Loucy (cell line): ENCODE data around the gene LCN10.
"Not testable (repeated sequence)": the region's sequence is repeated elsewhere in the genome, so short reads cannot be mapped to it uniquely, and the experiment has no call there.

Experiments used
- H2AFZ ChIP-seq: fragments of 200-600 bp; sonication (generic); 2 replicates; pipeline ENCODE4 v1.6.0; 2016; ENCODE audit warnings: antibody characterized with exemption, mild to moderate bottlenecking, low read length, moderate library complexity
- H3F3A ChIP-seq: fragments of 200-600 bp; 2 replicates; pipeline ENCODE4 v1.6.0; 2016; ENCODE audit warnings: antibody characterized with exemption, low read depth, mild to moderate bottlenecking
- H3K27me3 ChIP-seq: fragments of 200-600 bp; sonication (generic); 2 replicates; pipeline ENCODE4 v1.6.1; 2014; ENCODE audit warnings: low read length, mild to moderate bottlenecking; ENCODE audit not compliant: insufficient read depth, poor library complexity, severe bottlenecking
- H3K36me3 ChIP-seq: fragments of 200-600 bp; sonication (generic); 2 replicates; pipeline ENCODE4 v1.6.1; 2016; ENCODE audit warnings: low read length; ENCODE audit not compliant: insufficient read depth
- H3K4me1 ChIP-seq: fragments of 200-600 bp; sonication (generic); 2 replicates; pipeline ENCODE4 v1.5.1; 2014; ENCODE audit warnings: low read length, mild to moderate bottlenecking; ENCODE audit not compliant: insufficient read depth, poor library complexity, severe bottlenecking
- H3K4me2 ChIP-seq: fragments of 200-600 bp; sonication (generic); 2 replicates; pipeline ENCODE4 v1.6.0; 2014; ENCODE audit warnings: antibody characterized with exemption, low read length, low read depth, mild to moderate bottlenecking; ENCODE audit not compliant: poor library complexity, severe bottlenecking
- H3K4me3 ChIP-seq: fragments of 200-600 bp; sonication (generic); 2 replicates; pipeline ENCODE4 v1.5.1; 2014; ENCODE audit warnings: low read length, mild to moderate bottlenecking, mixed read lengths; ENCODE audit not compliant: poor library complexity, severe bottlenecking
- H3K79me2 ChIP-seq: fragments of 200-600 bp; sonication (generic); 2 replicates; pipeline ENCODE4 v1.6.1; 2014; ENCODE audit warnings: low read length; ENCODE audit not compliant: insufficient read depth
- H3K9ac ChIP-seq: fragments of 200-600 bp; sonication (generic); 2 replicates; pipeline ENCODE4 v1.6.0; 2014; ENCODE audit warnings: mild to moderate bottlenecking, low read depth, low read length, moderate library complexity; ENCODE audit not compliant: poor library complexity, severe bottlenecking
- H3K9me2 ChIP-seq: fragments of 200-600 bp; sonication (generic); replicated peaks from 2 replicates; pipeline ENCODE4 v1.6.1; 2016; ENCODE audit warnings: low read depth, low read length, mixed read lengths
- H3K9me3 ChIP-seq: fragments of 200-600 bp; sonication (generic); 2 replicates; pipeline ENCODE4 v1.6.1; 2014; ENCODE audit warnings: mild to moderate bottlenecking, antibody characterized with exemption, low read length, low read depth; ENCODE audit not compliant: insufficient read depth
- H4K20me1 ChIP-seq: fragments of 200-600 bp; sonication (generic); 2 replicates; pipeline ENCODE4 v1.6.0; 2014; ENCODE audit warnings: antibody characterized with exemption, low read length, mild to moderate bottlenecking; ENCODE audit not compliant: insufficient read depth, poor library complexity, severe bottlenecking
- EZH2phosphoT487 ChIP-seq: fragments of 200-600 bp; IDR thresholded peaks from 2 replicates; pipeline ENCODE4 v1.6.1; 2018; ENCODE audit warnings: antibody characterized with exemption, mild to moderate bottlenecking, moderate library complexity, borderline replicate concordance
- TF ChIP-seq, protein P1 (sequence below): fragments of 200-600 bp; sonication (generic); conservative IDR thresholded peaks from 2 replicates; pipeline ENCODE4 v1.5.1; 2014; ENCODE audit warnings: mild to moderate bottlenecking, antibody characterized with exemption, low read length

Gene LCN10

DNA sequence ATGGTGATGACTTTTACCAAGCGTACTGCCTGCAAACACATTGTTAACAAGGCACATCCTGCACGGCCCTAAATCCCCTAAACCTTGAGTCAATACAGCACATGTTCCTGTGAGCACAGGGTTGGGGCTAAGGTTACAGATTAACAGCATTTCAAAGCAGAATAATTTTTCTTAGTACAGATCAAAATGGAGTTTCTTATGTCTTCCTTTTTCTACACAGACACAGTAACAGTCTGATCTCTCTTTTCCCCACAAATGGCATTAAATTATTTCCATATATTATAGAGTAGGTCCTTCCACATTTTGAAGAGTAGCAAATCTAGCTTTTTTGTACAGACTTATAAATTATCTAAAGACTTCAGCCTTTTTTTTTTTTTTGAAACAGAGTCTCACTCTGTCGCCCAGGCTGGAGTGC is 46.8 kb upstream of the LCN10 start:
- H3F3A ChIP-seq: no peaks in the 10 kb centered on the region
- H3K79me2 ChIP-seq: no peaks in the 10 kb centered on the region; the same call in 1 of the 2 replicates
- peaks cover 9% of the 10 kb centered on the region for H4K20me1 ChIP-seq
- H3K9me3 ChIP-seq: no peaks in the 10 kb centered on the region
- H3K9ac ChIP-seq: no peak overlapping the region
- H2AFZ ChIP-seq: no peak overlapping the region
- H3K4me3 ChIP-seq: no peak overlapping the region
- no peaks in the 10 kb centered on the region for H3K9me2 ChIP-seq
- no peaks in the 10 kb centered on the region for H3K36me3 ChIP-seq
- no peaks in the 10 kb centered on the region for H3K27me3 ChIP-seq
- TF ChIP-seq, protein P1, sequence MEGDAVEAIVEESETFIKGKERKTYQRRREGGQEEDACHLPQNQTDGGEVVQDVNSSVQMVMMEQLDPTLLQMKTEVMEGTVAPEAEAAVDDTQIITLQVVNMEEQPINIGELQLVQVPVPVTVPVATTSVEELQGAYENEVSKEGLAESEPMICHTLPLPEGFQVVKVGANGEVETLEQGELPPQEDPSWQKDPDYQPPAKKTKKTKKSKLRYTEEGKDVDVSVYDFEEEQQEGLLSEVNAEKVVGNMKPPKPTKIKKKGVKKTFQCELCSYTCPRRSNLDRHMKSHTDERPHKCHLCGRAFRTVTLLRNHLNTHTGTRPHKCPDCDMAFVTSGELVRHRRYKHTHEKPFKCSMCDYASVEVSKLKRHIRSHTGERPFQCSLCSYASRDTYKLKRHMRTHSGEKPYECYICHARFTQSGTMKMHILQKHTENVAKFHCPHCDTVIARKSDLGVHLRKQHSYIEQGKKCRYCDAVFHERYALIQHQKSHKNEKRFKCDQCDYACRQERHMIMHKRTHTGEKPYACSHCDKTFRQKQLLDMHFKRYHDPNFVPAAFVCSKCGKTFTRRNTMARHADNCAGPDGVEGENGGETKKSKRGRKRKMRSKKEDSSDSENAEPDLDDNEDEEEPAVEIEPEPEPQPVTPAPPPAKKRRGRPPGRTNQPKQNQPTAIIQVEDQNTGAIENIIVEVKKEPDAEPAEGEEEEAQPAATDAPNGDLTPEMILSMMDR: no peak
- TF ChIP-seq EZH2phosphoT487: no peak
- H3K4me1 ChIP-seq: peaks cover 18% of the 10 kb centered on the region
- no peak overlapping the region for H3K4me2 ChIP-seq

DNA sequence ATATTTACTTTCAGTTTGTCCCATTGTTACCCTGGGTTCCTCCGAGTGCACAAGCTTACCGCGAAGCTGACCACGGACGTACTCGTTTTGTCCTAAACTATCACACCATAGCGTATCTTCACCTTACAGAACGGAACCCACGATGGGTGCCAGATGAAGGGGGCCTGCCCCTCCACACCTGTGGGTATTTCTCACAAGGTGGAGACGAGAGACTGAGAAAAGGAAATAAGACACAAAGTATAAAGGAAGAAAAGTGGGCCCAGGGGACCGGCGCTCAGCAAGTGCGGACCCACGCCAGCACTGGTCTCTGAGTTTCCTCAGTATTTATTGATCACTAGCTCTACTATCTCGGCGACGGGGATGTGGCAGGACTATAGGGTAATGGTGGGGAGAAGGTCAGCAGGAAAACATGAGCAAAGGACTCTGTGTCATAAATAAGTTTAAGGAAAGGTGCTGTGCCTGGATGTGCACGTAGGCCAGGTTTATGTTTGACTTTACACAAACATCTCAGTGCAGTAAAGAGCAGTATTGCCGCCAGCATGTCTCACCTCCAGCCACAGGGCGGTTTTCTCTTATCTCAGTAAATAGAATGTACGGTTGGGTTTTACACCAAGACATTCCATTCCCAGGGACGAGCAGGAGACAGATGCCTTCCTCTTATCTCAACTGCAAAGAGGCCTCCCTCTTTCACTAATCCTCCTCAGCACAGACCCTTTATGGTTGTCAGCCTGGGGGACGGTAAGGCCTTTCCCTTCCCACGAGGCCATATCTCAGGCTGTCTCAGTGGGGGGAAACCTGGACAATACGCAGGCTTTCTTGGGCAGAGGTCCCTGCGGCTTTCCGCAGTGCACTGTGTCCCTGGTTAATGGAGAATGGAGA is 46.1 kb upstream of the LCN10 start:
- H3K9me3 ChIP-seq, H2AFZ ChIP-seq, H3K9me2 ChIP-seq, H3K79me2 ChIP-seq, H3K27me3 ChIP-seq, H3K36me3 ChIP-seq, H4K20me1 ChIP-seq, H3F3A ChIP-seq: not testable (repeated sequence)
- peak overlapping the region; percentile 47 for H3K9ac ChIP-seq
- H3K4me1 ChIP-seq: peaks cover 18% of the 10 kb centered on the region
- peak overlapping the region; percentile 72 for H3K4me2 ChIP-seq
- peak overlapping the region; percentile 53 for H3K4me3 ChIP-seq

DNA sequence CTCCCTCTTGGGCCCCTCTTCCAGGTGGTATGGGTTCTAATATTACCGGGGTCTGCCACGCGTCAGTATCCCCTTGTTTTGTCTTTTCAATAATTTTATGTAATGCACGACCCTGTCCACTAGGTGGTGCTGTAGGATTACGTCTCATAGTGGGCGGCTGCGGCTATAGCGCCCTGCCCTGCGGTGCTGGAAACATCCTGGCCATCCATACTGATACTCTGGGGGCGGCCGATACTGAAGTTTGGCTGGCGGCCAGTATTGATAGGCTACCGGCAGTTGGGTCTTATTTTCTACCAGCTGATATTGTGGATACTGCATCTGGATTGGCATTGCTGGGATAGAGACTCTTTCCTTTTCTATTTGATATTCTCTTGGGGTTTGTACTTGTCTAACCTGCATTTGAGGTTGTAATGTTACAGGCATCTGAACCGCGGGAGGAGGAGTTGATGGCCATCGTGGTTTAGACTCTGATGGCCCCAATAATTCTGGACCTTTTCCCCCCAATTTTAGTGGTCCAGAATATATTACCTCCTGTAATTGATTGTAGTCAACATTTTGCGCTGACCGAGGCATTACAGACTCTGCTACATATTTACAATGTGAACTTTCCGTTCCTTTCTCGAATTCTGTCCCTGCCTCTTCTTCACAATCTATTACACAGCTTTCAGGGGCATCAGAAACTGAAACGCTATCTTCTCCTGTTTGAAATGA is 45.1 kb upstream of the LCN10 start:
- Histone ChIP-seq H4K20me1 (peaks cover 9% of the 10 kb centered on the region), H3K36me3 (no peaks in the 10 kb centered on the region), H3K4me1 (peaks cover 18% of the 10 kb centered on the region), H3K9me3 (no peaks in the 10 kb centered on the region), H3F3A (no peaks in the 10 kb centered on the region), H3K27me3 (no peaks in the 10 kb centered on the region), H3K9me2 (no peaks in the 10 kb centered on the region), H3K79me2 (no peaks in the 10 kb centered on the region; the same call in 1 of the 2 replicates), H3K4me3 (peak overlapping the region; percentile 53), H2AFZ (peak overlapping the region; percentile 55), H3K9ac (peak overlapping the region; percentile 47), H3K4me2 (peak overlapping the region; percentile 72)
- TF ChIP-seq, protein P1: peak; percentile 85
- TF ChIP-seq EZH2phosphoT487: no peak

DNA sequence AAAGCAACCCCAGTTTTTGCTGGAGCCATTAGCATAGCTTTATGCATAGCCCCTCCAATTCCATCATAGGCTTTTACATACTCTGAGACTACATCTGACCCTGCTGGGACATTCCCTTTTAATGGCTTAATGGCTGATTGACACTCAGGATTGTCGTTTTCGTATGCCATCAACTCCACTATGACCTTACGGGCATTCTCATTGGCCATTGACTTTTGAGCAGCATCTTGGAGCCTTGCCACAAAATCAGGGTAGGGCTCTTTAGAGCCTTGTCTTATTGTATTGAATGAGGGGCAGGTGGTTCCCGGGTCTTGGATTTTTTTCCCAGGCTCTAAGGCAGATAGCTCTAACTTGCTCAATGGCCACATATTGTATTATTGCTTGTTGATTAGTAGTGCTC is 44.2 kb upstream of the LCN10 start:
- not testable (repeated sequence) for H3F3A ChIP-seq, H3K9ac ChIP-seq, H3K27me3 ChIP-seq, H2AFZ ChIP-seq, H4K20me1 ChIP-seq, H3K9me3 ChIP-seq, H3K4me3 ChIP-seq, H3K36me3 ChIP-seq, H3K79me2 ChIP-seq, H3K4me2 ChIP-seq, H3K9me2 ChIP-seq
- H3K4me1 ChIP-seq: peaks cover 13% of the 10 kb centered on the region
